Panc1 (cell line): ENCODE data around the gene PCDHGA1. TPM values are rescaled to one million over a fixed set of nuclear protein-coding genes. Genes with fewer than 3 reads are reported as not detected.

Experiments used
- ATAC-seq: fragments of 200-7000 bp; cut with Tn5 transposase; 2 replicates; pipeline ENCODE4 v1.9.1; 2020; ENCODE audit warnings: mild to moderate bottlenecking, moderate library complexity
- BruUV-seq: library from RNA; stranded (reverse); fragments of 400-500 nt; replicated peaks from 2 replicates; lab custom pipeline; 2021; lab: Mats Ljungman, UMichigan
- CTCF ChIA-PET: fragments of 300-600 bp; sonication (Branson Sonifier 250); formaldehyde crosslinking; loops from one replicate; lab custom pipeline; 2022; ENCODE audit warnings: antibody characterized with exemption; lab: Charles Lee
- POLR2A ChIA-PET: fragments of 300-600 bp; sonication (Branson Sonifier 250); formaldehyde crosslinking; loops from one replicate; lab custom pipeline; 2022; ENCODE audit warnings: antibody characterized with exemption; lab: Charles Lee
- DNase-seq: peaks from one replicate; pipeline ENCODE4 v3.0.0-alpha.2; 2010; ENCODE audit warnings: low read depth, low spot score
- H3K27ac ChIP-seq: 2 replicates; pipeline ENCODE4 v1.5.1; 2011; ENCODE audit warnings: mild to moderate bottlenecking, low read length, inconsistent platforms
- H3K27me3 ChIP-seq: fragments of 200-500 bp; sonication (Bioruptor generic); 2 replicates; pipeline ENCODE4 v1.6.0; 2014; ENCODE audit warnings: low read length, inconsistent platforms; ENCODE audit not compliant: control insufficient read depth, insufficient read depth
- H3K36me3 ChIP-seq: fragments of 200-500 bp; sonication (Bioruptor generic); 2 replicates; pipeline ENCODE4 v1.5.1; 2014; ENCODE audit warnings: inconsistent platforms, mild to moderate bottlenecking, low read length, moderate library complexity; ENCODE audit not compliant: control insufficient read depth, insufficient read depth
- H3K4me1 ChIP-seq: 2 replicates; pipeline ENCODE4 v1.5.1; 2011; ENCODE audit warnings: inconsistent platforms, mild to moderate bottlenecking, low read length, moderate library complexity; ENCODE audit not compliant: control insufficient read depth, insufficient read depth
- H3K4me3 ChIP-seq, 2 experiments: 2 replicates each; pipeline ENCODE4 v1.5.1; 2011 to 2012; ENCODE audit warnings: low read depth in 2 of 2, low read length in 2 of 2, mild to moderate bottlenecking in 2 of 2, inconsistent platforms in 1 of 2, moderate library complexity in 1 of 2
- H3K9me3 ChIP-seq: fragments of 200-500 bp; sonication (Bioruptor generic); 2 replicates; pipeline ENCODE4 v1.5.1; 2014; ENCODE audit warnings: low read depth, mild to moderate bottlenecking, inconsistent platforms, low read length, moderate library complexity; ENCODE audit not compliant: control insufficient read depth, insufficient read depth
- CTCF ChIP-seq: fragments of 450-650 bp; IDR thresholded peaks from 2 replicates; pipeline ENCODE4 v1.5.1; 2017; ENCODE audit warnings: mild to moderate bottlenecking
- POLR2AphosphoS5 ChIP-seq: IDR thresholded peaks from 2 replicates; pipeline ENCODE4 v1.6.1; 2012; ENCODE audit warnings: mild to moderate bottlenecking, low read depth, low read length, moderate library complexity
- SIN3A ChIP-seq: IDR thresholded peaks from 2 replicates; pipeline ENCODE4 v1.6.1; 2012; ENCODE audit warnings: low read depth, mild to moderate bottlenecking, low read length, moderate library complexity, borderline replicate concordance; ENCODE audit not compliant: insufficient read depth
- TCF7L2 ChIP-seq: IDR thresholded peaks from 2 replicates; pipeline ENCODE4 v1.6.1; 2011; ENCODE audit warnings: mild to moderate bottlenecking, low read depth, low read length, inconsistent platforms
- in situ Hi-C: cut with HindIII; loops from 2 replicates; pipeline ENCODE4 v1.10.0; 2016; ENCODE audit warnings: low sequenced_read_pairs, low pct_unique_long_range_greater_than_20kb
- intact Hi-C: fragments of 100-400 bp; cut with micrococcal nuclease; formaldehyde crosslinking; loops from one replicate; pipeline ENCODE4 v1.10.0; 2022; ENCODE audit not compliant: unreplicated experiment
- total RNA-seq: library from RNA; stranded (reverse); gene quantifications from one replicate; pipeline ENCODE4 v1.2.1, GENCODE V29; 2021; ENCODE audit not compliant: unreplicated experiment
- TF ChIP-seq, protein P1 (sequence below), 2 experiments: IDR thresholded peaks; 2 replicates each; pipeline ENCODE4 v1.6.1; 2011 to 2012; ENCODE audit warnings: low read depth in 2 of 2, control low read depth in 1 of 2, low read length in 1 of 2, mild to moderate bottlenecking in 1 of 2, moderate library complexity in 1 of 2; ENCODE audit not compliant: insufficient read depth in 1 of 2

Gene PCDHGA1
- total RNA-seq, 1 experiment from 2014 or later = 0.92 TPM

DNA sequence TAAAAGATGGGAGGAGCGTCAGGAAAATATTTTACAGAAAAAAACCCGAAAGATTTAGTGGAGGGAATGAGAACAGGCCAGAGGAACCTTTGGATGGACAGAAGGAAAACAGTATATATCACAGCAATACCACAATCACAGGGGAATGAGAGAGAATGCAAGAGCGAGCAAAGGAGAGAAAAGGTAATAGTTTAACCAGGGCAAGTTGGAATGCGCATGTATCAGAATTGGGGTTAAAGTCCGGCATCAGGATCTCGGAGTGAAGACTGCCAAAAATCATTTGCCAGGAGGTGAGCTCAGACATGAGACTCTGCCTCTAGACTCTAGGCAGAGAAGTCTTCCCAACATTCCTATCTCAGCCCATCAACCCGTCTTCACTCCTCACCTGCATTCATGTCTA, 195.3 kb downstream of the PCDHGA1 start:
- peaks cover 12% of the 10 kb centered on the region for H3K36me3 ChIP-seq
- H3K27me3 ChIP-seq = no peaks in the 10 kb centered on the region
- no peak overlapping the region for H3K27ac ChIP-seq
- TF ChIP-seq TCF7L2 = no peak
- TF ChIP-seq CTCF = no peak
- TF ChIP-seq SIN3A = no peak
- TF ChIP-seq POLR2AphosphoS5 = no peak
- TF ChIP-seq, protein P1, sequence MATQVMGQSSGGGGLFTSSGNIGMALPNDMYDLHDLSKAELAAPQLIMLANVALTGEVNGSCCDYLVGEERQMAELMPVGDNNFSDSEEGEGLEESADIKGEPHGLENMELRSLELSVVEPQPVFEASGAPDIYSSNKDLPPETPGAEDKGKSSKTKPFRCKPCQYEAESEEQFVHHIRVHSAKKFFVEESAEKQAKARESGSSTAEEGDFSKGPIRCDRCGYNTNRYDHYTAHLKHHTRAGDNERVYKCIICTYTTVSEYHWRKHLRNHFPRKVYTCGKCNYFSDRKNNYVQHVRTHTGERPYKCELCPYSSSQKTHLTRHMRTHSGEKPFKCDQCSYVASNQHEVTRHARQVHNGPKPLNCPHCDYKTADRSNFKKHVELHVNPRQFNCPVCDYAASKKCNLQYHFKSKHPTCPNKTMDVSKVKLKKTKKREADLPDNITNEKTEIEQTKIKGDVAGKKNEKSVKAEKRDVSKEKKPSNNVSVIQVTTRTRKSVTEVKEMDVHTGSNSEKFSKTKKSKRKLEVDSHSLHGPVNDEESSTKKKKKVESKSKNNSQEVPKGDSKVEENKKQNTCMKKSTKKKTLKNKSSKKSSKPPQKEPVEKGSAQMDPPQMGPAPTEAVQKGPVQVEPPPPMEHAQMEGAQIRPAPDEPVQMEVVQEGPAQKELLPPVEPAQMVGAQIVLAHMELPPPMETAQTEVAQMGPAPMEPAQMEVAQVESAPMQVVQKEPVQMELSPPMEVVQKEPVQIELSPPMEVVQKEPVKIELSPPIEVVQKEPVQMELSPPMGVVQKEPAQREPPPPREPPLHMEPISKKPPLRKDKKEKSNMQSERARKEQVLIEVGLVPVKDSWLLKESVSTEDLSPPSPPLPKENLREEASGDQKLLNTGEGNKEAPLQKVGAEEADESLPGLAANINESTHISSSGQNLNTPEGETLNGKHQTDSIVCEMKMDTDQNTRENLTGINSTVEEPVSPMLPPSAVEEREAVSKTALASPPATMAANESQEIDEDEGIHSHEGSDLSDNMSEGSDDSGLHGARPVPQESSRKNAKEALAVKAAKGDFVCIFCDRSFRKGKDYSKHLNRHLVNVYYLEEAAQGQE (IDR thresholded peaks at IDR 0.05; ENCODE audit: insufficient read depth in 1 of 2, low read depth in 2 of 2, low read length in 1 of 2) = no peak
- POLR2A ChIA-PET = no interaction called here
- H3K4me1 ChIP-seq = peaks cover 35% of the 10 kb centered on the region
- CTCF ChIA-PET = interaction anchor here (1.2 kb wide), 1 partner anchor 50 kb away, joined by 5 read pairs; the partner anchor contains the start of gene PCDHGC3
- BruUV-seq = no TSS peak
- ATAC-seq (no peak), DNase-seq (no peak)
- H3K4me3 ChIP-seq = no peak overlapping the region
- H3K9me3 ChIP-seq = no peaks in the 10 kb centered on the region
- intact Hi-C loops (loop anchor here (2.0 to 10.0 kb wide), 2 partner anchors 51 to 171 kb away; partner anchors contain the start of genes PCDHGA4, PCDHGB1, PCDHGB2 and PCDHGC3), in situ Hi-C loops (no loop called here)

GRCh38 chr5:141527426-141527825, 197.1 kb downstream of the PCDHGA1 start:
- Histone ChIP-seq H3K9me3 (no peaks in the 10 kb centered on the region), H3K27me3 (no peaks in the 10 kb centered on the region), H3K36me3 (peaks cover 10% of the 10 kb centered on the region), H3K4me3 (no peak overlapping the region), H3K27ac (no peak overlapping the region), H3K4me1 (peaks cover 18% of the 10 kb centered on the region)
- ATAC-seq (no peak), DNase-seq (no peak)
- BruUV-seq = no TSS peak
- intact Hi-C loops = loop anchor here (10.0 kb wide), 1 partner anchor 173 kb away; the partner anchor contains the start of genes PCDHGA4, PCDHGB1 and PCDHGB2
- in situ Hi-C loops = no loop called here
- ChIA-PET POLR2A (no interaction called here), CTCF (interaction anchor here (1.0 kb wide), 1 partner anchor 23 kb away, joined by 3 read pairs; no protein-coding TSS in a partner anchor)
- TF ChIP-seq TCF7L2 (no peak), CTCF (no peak), SIN3A (no peak), POLR2AphosphoS5 (no peak)
- TF ChIP-seq, protein P1 (IDR thresholded peaks at IDR 0.05; ENCODE audit: insufficient read depth in 1 of 2, low read depth in 2 of 2, low read length in 1 of 2) = no peak
